ENCODE measurements around the gene PRCP. TPM values are rescaled to one million over a fixed set of nuclear protein-coding genes. Genes with fewer than 3 reads are reported as not detected.

Gene PRCP
- total and polyA plus RNA-seq, 11 donors, result 21.2 to 99.4 (median 44.0) TPM

DNA sequence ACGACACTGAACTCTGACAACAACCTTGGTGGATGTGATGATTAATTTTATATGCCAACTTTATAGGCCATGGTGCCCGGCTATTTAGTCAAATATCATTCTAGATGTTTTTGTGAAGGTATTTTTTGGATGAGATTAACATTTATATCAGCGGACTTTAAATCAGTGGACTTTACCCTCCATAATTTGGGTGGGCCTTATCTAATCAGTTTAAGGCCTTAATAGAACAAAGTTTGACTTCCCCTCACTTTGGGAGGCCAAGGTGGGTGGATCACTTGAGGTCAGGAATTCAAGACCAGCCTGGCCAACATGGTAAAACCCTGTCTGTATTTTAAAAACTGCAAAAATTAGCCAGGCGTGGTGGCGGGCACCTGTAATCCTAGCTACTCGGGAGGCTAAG, 4.0 kb downstream of the PRCP start:
- intact Hi-C loops (cut with DNase I), result loop anchor here in 1 of 10 donors (2.0 kb wide), 1 partner anchor 21 kb away; no protein-coding TSS in a partner anchor
- Histone ChIP-seq H3K4me3 (no peak overlapping the region), H3K27me3 (no peaks in the 10 kb centered on the region), H3K4me1 (peaks cover 0 to 67% (median 24%) of the 10 kb centered on the region in 12 donors), H3K27ac (peak overlapping the region in 1 of 12 donors; percentile 30), H3K36me3 (no peaks in the 10 kb centered on the region), H3K9me3 (no peaks in the 10 kb centered on the region)
- ATAC-seq, result no peak
- TF ChIP-seq POLR2A (IDR thresholded peaks at IDR 0.05), result no peak
- TF ChIP-seq, protein P1, sequence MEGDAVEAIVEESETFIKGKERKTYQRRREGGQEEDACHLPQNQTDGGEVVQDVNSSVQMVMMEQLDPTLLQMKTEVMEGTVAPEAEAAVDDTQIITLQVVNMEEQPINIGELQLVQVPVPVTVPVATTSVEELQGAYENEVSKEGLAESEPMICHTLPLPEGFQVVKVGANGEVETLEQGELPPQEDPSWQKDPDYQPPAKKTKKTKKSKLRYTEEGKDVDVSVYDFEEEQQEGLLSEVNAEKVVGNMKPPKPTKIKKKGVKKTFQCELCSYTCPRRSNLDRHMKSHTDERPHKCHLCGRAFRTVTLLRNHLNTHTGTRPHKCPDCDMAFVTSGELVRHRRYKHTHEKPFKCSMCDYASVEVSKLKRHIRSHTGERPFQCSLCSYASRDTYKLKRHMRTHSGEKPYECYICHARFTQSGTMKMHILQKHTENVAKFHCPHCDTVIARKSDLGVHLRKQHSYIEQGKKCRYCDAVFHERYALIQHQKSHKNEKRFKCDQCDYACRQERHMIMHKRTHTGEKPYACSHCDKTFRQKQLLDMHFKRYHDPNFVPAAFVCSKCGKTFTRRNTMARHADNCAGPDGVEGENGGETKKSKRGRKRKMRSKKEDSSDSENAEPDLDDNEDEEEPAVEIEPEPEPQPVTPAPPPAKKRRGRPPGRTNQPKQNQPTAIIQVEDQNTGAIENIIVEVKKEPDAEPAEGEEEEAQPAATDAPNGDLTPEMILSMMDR (IDR thresholded peaks at IDR 0.05), result no peak
- 93 to 95% (median 94%) methylated on average over 6 of the region's 6 CpGs for WGBS, 4 donors
- no peak for DNase-seq

DNA sequence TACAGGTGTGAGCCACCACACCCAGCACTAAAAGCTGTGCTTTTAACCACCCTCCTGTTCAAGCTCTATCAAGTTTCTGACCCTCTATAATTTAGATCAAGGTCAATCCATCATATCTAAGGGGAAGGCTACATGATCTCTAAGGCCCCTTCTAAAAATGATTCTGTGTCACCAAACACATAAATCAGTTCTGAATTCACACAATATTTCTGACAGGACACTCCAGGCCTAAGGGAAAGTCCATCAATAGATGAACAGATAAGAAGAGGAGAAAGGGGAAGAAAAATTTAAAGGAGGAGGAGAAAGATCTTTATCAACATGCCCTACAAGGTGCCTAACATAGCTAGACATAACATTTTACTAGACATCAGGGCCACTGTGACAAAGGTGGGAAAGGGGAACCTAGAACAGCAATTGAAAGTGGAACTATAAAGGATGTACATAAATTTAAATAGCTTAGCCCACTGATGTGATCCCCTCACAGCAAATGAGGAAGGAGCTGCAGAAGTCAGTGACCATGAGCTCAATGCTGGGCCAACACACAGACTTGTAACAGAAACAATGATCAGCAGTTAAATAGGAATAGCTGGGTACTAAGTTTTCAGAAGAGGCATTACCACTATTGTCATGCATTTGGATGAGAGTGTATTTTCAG, 4.7 kb downstream of the PRCP start:
- no peak for ATAC-seq
- TF ChIP-seq, protein P1 (IDR thresholded peaks at IDR 0.05), result no peak
- TF ChIP-seq POLR2A (IDR thresholded peaks at IDR 0.05), result no peak
- no peaks in the 10 kb centered on the region for H3K27me3 ChIP-seq
- no peaks in the 10 kb centered on the region for H3K36me3 ChIP-seq
- peak overlapping the region in 1 of 12 donors; percentile 30 for H3K27ac ChIP-seq
- DNase-seq, result no peak
- H3K4me3 ChIP-seq, result no peak overlapping the region
- no peaks in the 10 kb centered on the region for H3K9me3 ChIP-seq
- peaks cover 0 to 72% (median 24%) of the 10 kb centered on the region in 12 donors for H3K4me1 ChIP-seq
- intact Hi-C loops (cut with DNase I), result loop anchor here in 1 of 10 donors (2.0 kb wide), 1 partner anchor 21 kb away; no protein-coding TSS in a partner anchor

- no peak overlapping the region for H3K4me3 ChIP-seq
- no peak overlapping the region for H3K27ac ChIP-seq
- no peaks in the 10 kb centered on the region for H3K9me3 ChIP-seq
- no peaks in the 10 kb centered on the region for H3K27me3 ChIP-seq
- peaks cover 0 to 74% (median 13%) of the 10 kb centered on the region in 12 donors for H3K4me1 ChIP-seq
- DNase-seq (no peak), ATAC-seq (no peak)
- H3K36me3 ChIP-seq, result no peaks in the 10 kb centered on the region
- intact Hi-C loops (cut with DNase I), result no loop called here
- no peak for TF ChIP-seq POLR2A (IDR thresholded peaks at IDR 0.05)
- TF ChIP-seq, protein P1 (IDR thresholded peaks at IDR 0.05), result no peak
- WGBS, 4 donors, result 88 to 93% (median 92%) methylated on average over 2 of the region's 2 CpGs
Measured at GRCh38 chr11:82892611-82893169, 7.5 kb downstream of the PRCP start.

GRCh38 chr11:82890936-82891335, 9.3 kb downstream of the PRCP start:
- H3K4me3 ChIP-seq, result peak overlapping the region in 2 of 12 donors; percentile 9 to 49
- no peaks in the 10 kb centered on the region for H3K9me3 ChIP-seq
- peak overlapping the region in 1 of 12 donors; percentile 79 for H3K27ac ChIP-seq
- peaks cover 0 to 57% (median 13%) of the 10 kb centered on the region in 12 donors for H3K4me1 ChIP-seq
- ATAC-seq (no peak), DNase-seq (no peak)
- intact Hi-C loops (cut with DNase I), result no loop called here
- no peaks in the 10 kb centered on the region for H3K36me3 ChIP-seq
- TF ChIP-seq, protein P1 (IDR thresholded peaks at IDR 0.05), result no peak
- no peak for TF ChIP-seq POLR2A (IDR thresholded peaks at IDR 0.05)
- no peaks in the 10 kb centered on the region for H3K27me3 ChIP-seq
